Gastroesophageal sphincter (tissue), 4 donors: Measurements from ENCODE around the gene PDK4. TPM values are rescaled to one million over a fixed set of nuclear protein-coding genes. Genes with fewer than 3 reads are reported as not detected.
"Not testable (repeated sequence)": the region's sequence is repeated elsewhere in the genome, so short reads cannot be mapped to it uniquely, and the experiment has no call there.

Experiments
- ATAC-seq: fragments of 150-250 bp; one replicate; pipeline ENCODE4 v1.9.1; 2016; ENCODE audit warnings: mild to moderate bottlenecking, moderate library complexity
- H3K27ac ChIP-seq, 4 donors: fragments of 200-600 bp; sonication (generic) in 3 of 4; 1 replicate in 3 of 4; 2 replicates in 1 of 4; pipeline ENCODE4 v1.5.1; 2016 to 2019
- H3K27me3 ChIP-seq: fragments of 200-600 bp; sonication (generic); one replicate; pipeline ENCODE4 v1.5.1; 2019
- H3K36me3 ChIP-seq, 2 donors: fragments of 200-600 bp; sonication (generic); one replicate each; pipeline ENCODE4 v1.5.1; 2019; ENCODE audit warnings: control low read depth in 1 of 2
- H3K4me1 ChIP-seq, 3 donors: fragments of 200-600 bp; sonication (generic); 1 replicate in 2 of 3; 2 replicates in 1 of 3; pipeline ENCODE4 v1.5.1; 2016 to 2019; ENCODE audit warnings: control low read depth in 2 of 3
- H3K4me3 ChIP-seq, 2 donors: fragments of 200-600 bp; sonication (generic); one replicate each; pipeline ENCODE4 v1.5.1; 2019; ENCODE audit warnings: mild to moderate bottlenecking in 1 of 2, moderate library complexity in 1 of 2
- H3K9me3 ChIP-seq, 3 donors: fragments of 200-600 bp; sonication (generic); one replicate each; pipeline ENCODE4 v1.5.1; 2017 to 2019; ENCODE audit warnings: control low read depth in 2 of 3
- EP300 ChIP-seq: sonication (generic); formaldehyde crosslinking; IDR thresholded peaks from one replicate; pipeline ENCODE4 v1.6.1; 2017; ENCODE audit warnings: antibody characterized with exemption, mild to moderate bottlenecking
- POLR2A ChIP-seq, 2 donors: fragments of 450-650 bp; IDR thresholded peaks; one replicate each; pipeline ENCODE4 v1.6.1; 2017; ENCODE audit warnings: antibody characterized with exemption in 2 of 2, mild to moderate bottlenecking in 2 of 2, moderate library complexity in 1 of 2
- POLR2AphosphoS5 ChIP-seq: sonication (generic); formaldehyde crosslinking; IDR thresholded peaks from one replicate; pipeline ENCODE4 v1.6.1; 2017; ENCODE audit warnings: antibody characterized with exemption
- WGBS, 2 donors: methylation state at CpG; one replicate each; pipeline ENCODE4 v1.1.5; 2018; ENCODE audit warnings: low coverage in 1 of 2; 5-methylcytosine and 5-hydroxymethylcytosine counted together
- total RNA-seq, 4 donors: library from RNA; depleted of rRNA; stranded (reverse); fragments of >200 nt; gene quantifications; one replicate each; pipeline ENCODE4 v1.1.0, GENCODE V29; 2016
- TF ChIP-seq, protein P1 (sequence below), 4 experiments: fragments of 200-600 bp in 2 of 4; fragments of 450-650 bp in 2 of 4; sonication (generic) in 1 of 4; IDR thresholded peaks; one replicate each; pipeline ENCODE4 v1.5.1; 2017 to 2019; ENCODE audit warnings: antibody characterized with exemption in 4 of 4, mild to moderate bottlenecking in 2 of 4, moderate library complexity in 2 of 4

The PDK4 gene
- total RNA-seq, 4 donors from 2014 or later: 208 to 842 (median 506) TPM

DNA sequence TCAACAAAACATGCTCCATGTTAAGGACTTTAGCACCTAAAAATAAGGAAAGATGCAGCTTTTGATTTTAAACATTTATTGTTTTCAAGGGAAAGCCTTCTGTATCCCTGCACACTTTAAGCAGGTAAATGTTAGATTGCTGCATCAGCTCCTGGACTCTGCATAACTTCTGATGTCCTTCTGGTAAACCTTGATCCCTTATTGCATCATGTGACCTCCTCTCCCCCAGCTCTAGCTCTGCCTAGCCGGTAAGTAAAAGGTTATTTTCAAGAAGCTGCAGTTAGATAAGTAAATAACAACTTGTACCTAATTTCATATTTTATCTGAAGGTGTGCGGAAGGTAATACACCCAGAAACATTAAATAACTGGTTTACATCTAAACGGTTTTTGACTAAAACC lies 37.5 kb downstream of the PDK4 start:
- WGBS, 2 donors: 52 to 83% methylated on average over 3 of the region's 3 CpGs
- no peaks in the 10 kb centered on the region for H3K36me3 ChIP-seq
- H3K27ac ChIP-seq: no peak overlapping the region
- no peak overlapping the region for H3K4me3 ChIP-seq
- H3K27me3 ChIP-seq: no peaks in the 10 kb centered on the region
- ATAC-seq: no peak
- TF ChIP-seq EP300 (no peak), POLR2A (IDR thresholded peaks at IDR 0.05) (no peak)
- H3K9me3 ChIP-seq: no peaks in the 10 kb centered on the region
- H3K4me1 ChIP-seq: no peaks in the 10 kb centered on the region

DNA sequence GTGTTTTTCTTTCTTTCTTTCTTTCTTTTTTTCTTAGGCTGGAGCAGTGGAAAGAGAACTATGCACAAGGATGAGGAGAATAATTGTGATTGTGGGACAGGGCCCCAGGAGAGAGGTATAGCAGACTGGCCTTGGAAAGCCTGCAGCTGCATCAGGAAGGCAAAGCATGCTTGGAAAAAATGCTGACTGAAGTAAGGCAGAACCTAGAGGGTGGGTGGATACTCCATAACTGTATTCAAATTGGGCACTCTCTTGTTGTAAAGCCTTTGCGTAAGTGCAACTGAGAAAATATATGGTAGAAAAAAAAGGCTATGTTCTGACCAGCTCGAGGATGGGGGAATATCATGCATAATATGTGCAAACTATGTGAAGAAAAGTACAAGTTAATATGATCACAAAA lies 39.5 kb downstream of the PDK4 start:
- 92 to 100% methylated on average over 1 to 2 of the region's 2 CpGs for WGBS, 2 donors
- H3K27me3 ChIP-seq: no peaks in the 10 kb centered on the region
- H3K27ac ChIP-seq: no peak overlapping the region
- H3K36me3 ChIP-seq: no peaks in the 10 kb centered on the region
- no peak overlapping the region for H3K4me3 ChIP-seq
- no peak for ATAC-seq
- no peak for TF ChIP-seq POLR2A (IDR thresholded peaks at IDR 0.05)
- TF ChIP-seq, protein P1, sequence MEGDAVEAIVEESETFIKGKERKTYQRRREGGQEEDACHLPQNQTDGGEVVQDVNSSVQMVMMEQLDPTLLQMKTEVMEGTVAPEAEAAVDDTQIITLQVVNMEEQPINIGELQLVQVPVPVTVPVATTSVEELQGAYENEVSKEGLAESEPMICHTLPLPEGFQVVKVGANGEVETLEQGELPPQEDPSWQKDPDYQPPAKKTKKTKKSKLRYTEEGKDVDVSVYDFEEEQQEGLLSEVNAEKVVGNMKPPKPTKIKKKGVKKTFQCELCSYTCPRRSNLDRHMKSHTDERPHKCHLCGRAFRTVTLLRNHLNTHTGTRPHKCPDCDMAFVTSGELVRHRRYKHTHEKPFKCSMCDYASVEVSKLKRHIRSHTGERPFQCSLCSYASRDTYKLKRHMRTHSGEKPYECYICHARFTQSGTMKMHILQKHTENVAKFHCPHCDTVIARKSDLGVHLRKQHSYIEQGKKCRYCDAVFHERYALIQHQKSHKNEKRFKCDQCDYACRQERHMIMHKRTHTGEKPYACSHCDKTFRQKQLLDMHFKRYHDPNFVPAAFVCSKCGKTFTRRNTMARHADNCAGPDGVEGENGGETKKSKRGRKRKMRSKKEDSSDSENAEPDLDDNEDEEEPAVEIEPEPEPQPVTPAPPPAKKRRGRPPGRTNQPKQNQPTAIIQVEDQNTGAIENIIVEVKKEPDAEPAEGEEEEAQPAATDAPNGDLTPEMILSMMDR (IDR thresholded peaks at IDR 0.05): no peak
- no peak for TF ChIP-seq POLR2AphosphoS5
- no peak for TF ChIP-seq EP300
- H3K9me3 ChIP-seq: no peaks in the 10 kb centered on the region
- H3K4me1 ChIP-seq: peaks cover 0 to 3% (median under 1%) of the 10 kb centered on the region in 3 donors

DNA sequence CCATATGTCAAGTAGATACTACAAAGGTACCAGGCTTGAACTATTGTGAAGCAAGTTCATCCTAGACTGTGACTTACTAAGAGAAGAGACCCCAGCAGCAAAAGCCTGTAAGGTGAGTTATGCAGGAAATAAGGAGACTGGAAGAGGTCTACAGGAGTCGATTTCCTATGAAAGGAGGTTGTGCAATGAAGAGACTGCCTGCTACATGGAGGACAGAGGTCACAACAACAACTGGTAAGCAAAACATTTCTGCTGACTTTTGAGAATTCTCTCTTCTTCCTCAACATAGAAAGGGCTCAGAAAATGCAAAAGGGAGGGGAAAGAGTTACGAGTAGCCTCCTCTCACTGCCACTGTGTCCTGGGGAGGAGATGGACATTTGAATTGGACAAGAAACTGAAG lies 42.4 kb downstream of the PDK4 start:
- Histone ChIP-seq H3K4me3 (no peak overlapping the region), H3K27me3 (no peaks in the 10 kb centered on the region), H3K9me3 (no peaks in the 10 kb centered on the region), H3K36me3 (no peaks in the 10 kb centered on the region), H3K4me1 (peaks cover 16 to 31% (median 23%) of the 10 kb centered on the region in 3 donors), H3K27ac (no peak overlapping the region)
- 75 to 76% methylated on average over 2 of the region's 2 CpGs for WGBS, 2 donors
- TF ChIP-seq POLR2A (IDR thresholded peaks at IDR 0.05) (no peak), EP300 (no peak), POLR2AphosphoS5 (no peak)
- TF ChIP-seq, protein P1 (IDR thresholded peaks at IDR 0.05): no peak
- ATAC-seq: no peak

DNA sequence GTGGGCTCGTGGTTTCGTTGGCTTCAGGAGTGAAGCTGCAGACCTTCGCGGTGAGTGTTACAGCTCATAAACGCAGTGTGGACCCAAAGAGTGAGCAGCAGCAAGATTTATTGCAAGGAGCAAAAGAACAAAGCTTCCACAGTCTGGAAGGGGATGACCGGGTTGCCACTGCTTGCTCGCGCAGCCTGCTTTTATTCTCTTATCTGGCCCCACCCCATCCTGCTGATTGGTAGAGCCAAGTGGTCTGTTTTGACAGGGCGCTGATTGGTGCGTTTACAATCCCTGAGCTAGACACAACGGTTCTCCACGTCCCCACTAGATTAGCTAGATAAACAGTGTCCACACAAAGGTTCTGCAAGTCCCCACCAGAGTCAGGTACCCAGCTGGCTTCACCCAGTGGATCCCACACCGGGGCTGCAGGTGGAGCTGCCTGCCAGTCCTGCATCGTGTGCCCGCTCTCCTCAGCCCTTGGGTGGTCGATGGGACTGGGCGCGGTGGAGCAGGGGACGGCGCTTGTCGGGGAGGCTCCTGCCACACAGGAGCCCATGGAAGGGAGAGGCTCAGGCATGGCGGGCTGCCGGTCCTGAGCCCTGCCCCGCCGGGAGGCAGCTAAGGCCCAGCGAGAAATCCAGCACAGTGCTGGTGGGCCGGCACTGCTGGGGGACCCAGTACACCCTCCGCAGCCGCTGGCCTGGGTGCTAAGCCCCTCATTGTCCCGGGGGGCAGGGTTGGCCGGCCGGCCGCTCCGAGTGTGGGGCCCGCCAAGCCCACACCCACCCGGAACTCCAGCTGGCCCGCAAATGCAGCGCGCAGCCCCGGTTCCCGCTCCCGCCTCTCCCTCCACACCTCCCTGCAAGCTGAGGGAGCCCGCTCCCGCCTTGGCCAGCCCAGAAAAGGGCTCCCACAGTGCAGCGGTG lies 44.0 kb downstream of the PDK4 start:
- H3K9me3 ChIP-seq, H3K27me3 ChIP-seq, ATAC-seq, H3K36me3 ChIP-seq, H3K4me3 ChIP-seq: not testable (repeated sequence)
- 100% methylated on average over 9 of the region's 45 CpGs; no CpG with 5 or more reads in 1 of the 2 donors for WGBS, 2 donors
- peak overlapping the region in 2 of 4 donors; percentile 88 to 92 for H3K27ac ChIP-seq
- H3K4me1 ChIP-seq: peaks cover 24 to 48% (median 38%) of the 10 kb centered on the region in 3 donors

DNA sequence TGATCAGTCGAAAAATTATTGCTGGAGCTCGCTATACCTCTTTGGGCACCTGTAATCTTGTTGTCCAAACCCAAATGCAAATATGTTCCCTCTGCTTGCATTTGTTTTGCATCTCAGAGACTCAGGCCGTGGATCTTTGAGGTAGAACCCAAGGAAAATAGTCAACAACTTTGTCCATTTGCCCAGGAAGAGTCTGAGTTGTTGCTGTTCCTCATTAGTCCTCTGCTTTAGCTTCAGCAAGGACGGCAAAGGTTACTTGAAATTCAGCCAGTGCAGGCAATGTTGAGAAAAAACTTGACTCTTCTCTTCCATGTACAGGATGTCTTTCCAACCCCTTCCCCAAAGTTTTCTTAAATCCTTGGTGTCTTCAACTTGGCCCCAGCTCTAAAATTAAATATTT lies 45.8 kb downstream of the PDK4 start:
- Histone ChIP-seq H3K36me3 (no peaks in the 10 kb centered on the region), H3K9me3 (no peaks in the 10 kb centered on the region), H3K4me1 (peaks cover 35 to 65% (median 38%) of the 10 kb centered on the region in 3 donors), H3K27me3 (no peaks in the 10 kb centered on the region), H3K4me3 (peak overlapping the region in 1 of 2 donors; percentile 17), H3K27ac (peak overlapping the region; percentile 88 to 100 (median 90))
- no peak for ATAC-seq
- 40 to 63% methylated on average over 3 to 4 of the region's 4 CpGs for WGBS, 2 donors
- no peak for TF ChIP-seq POLR2AphosphoS5
- TF ChIP-seq POLR2A (IDR thresholded peaks at IDR 0.05): no peak
- TF ChIP-seq EP300: no peak
- TF ChIP-seq, protein P1 (IDR thresholded peaks at IDR 0.05): no peak
